NB4 (cell line): ENCODE data around the gene ATP6V0C.

Experiments used
- DNase-seq: peaks from one replicate; pipeline ENCODE4 v3.0.0; 2010; ENCODE audit warnings: low read depth
- H3K4me3 ChIP-seq: one replicate; pipeline ENCODE4 v1.5.1; 2011; ENCODE audit warnings: mild to moderate bottlenecking, low read depth, low read length, moderate library complexity
- CTCF ChIP-seq: IDR thresholded peaks from one replicate; pipeline ENCODE4 v1.5.1; 2012; ENCODE audit warnings: low read depth, low read length
- MAX ChIP-seq: IDR thresholded peaks from 2 replicates; pipeline ENCODE4 v1.6.1; 2011; ENCODE audit warnings: low read depth, low read length
- MYC ChIP-seq: IDR thresholded peaks from 2 replicates; pipeline ENCODE4 v1.6.1; 2011; ENCODE audit warnings: low read depth, low read length
- POLR2A ChIP-seq: IDR thresholded peaks from 2 replicates; pipeline ENCODE4 v1.6.1; 2011; ENCODE audit warnings: mild to moderate bottlenecking; ENCODE audit not compliant: insufficient read length; ENCODE audit errors: extremely low read depth

ATP6V0C gene

GRCh38 chr16:2497695-2498484, 15.9 kb upstream of the ATP6V0C start:
- no peak overlapping the region for H3K4me3 ChIP-seq
- DNase-seq, result no peak
- TF ChIP-seq MAX (no peak), CTCF (no peak), MYC (no peak), POLR2A (no peak)

GRCh38 chr16:2498531-2499253, 15.1 kb upstream of the ATP6V0C start:
- H3K4me3 ChIP-seq, result no peak overlapping the region
- TF ChIP-seq MAX (no peak), MYC (no peak), POLR2A (no peak), CTCF (no peak)

GRCh38 chr16:2499454-2499853, 14.3 kb upstream of the ATP6V0C start:
- no peak for DNase-seq
- no peak for TF ChIP-seq MAX
- no peak for TF ChIP-seq MYC
- TF ChIP-seq POLR2A, result no peak
- TF ChIP-seq CTCF, result no peak
- no peak overlapping the region for H3K4me3 ChIP-seq

More at GRCh38 chr16:2498531-2499253, 15.1 kb upstream of the ATP6V0C start:
- no peak for DNase-seq

- no peak overlapping the region for H3K4me3 ChIP-seq
- no peak for DNase-seq
- TF ChIP-seq MAX (no peak), MYC (no peak), POLR2A (no peak)
Measured at GRCh38 chr16:2499890-2500429, 13.8 kb upstream of the ATP6V0C start.

- no peak for TF ChIP-seq MAX
- TF ChIP-seq CTCF, result no peak
- no peak for TF ChIP-seq MYC
- TF ChIP-seq POLR2A, result no peak
- no peak overlapping the region for H3K4me3 ChIP-seq
- DNase-seq, result no peak
Measured at GRCh38 chr16:2500430-2500917, 13.3 kb upstream of the ATP6V0C start.
